ENCODE results near the gene TRAF7. TPM values are rescaled to one million over a fixed set of nuclear protein-coding genes. Genes with fewer than 3 reads are reported as not detected.
"Not testable (repeated sequence)": the region's sequence is repeated elsewhere in the genome, so short reads cannot be mapped to it uniquely, and the experiment has no call there.

The TRAF7 gene
- 10 to 100 TPM; 67.7 to 92.0 TPM for total RNA-seq

DNA sequence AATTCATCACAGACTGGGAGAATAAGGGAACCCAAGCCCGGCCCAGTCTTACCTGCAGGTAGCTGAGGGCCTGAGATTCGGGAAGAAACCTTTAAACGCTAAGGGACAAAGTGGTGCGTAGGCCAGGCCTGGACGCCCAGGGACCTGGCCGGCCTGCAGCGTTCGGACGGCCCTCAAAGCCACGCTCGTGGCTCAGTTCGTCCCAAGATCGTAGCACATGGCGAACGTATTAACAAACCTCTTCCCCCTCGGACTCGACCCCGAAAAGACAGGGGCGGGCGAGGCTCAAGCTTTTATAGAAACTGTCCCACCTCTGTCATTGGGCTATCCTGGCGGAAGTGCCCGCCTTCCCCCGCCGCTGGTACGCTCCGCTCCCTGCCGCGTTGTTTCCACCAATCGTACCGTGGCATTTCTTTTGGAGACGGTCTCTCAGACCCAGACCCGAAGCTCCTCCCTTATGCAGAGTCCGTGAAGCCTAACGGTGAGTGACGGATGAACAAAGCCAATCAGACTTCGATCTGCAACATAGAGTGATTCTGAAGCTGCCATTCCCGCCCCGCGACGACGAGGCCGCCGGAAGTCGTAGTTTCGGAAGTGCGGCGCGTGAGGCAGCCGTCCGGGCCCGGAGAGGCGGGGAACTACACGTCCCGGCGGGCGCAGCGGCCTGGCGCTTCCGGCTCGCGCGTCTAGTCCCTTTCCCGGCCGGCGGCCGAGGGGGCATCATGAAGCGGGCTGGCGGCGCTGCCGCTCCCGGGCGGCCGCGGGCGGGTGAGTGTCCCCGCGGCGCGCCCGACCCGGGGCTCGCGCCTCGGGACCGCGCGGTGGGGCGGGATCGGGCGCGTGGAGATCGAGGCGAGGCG is at the start of gene TRAF7:
TSS of gene TRAF7 (plus strand) at position 692 of the 860 bp plus-strand sequence. CDS start 8,139 bp downstream, outside the sequence.
- peaks cover 31 to 39% of the 10 kb centered on the region in 2 donors for H3K36me3 Mint-ChIP-seq
- DNase-seq (ENCODE audit: low spot score in 2 of 2) (peak; percentile 96 to 99), ATAC-seq (peak; percentile 88 to 96)
- peak within 1 kb of the TSS; percentile 78 to 98 for H3K27ac Mint-ChIP-seq
- no peaks in the 10 kb centered on the region for H3K9me3 Mint-ChIP-seq

DNA sequence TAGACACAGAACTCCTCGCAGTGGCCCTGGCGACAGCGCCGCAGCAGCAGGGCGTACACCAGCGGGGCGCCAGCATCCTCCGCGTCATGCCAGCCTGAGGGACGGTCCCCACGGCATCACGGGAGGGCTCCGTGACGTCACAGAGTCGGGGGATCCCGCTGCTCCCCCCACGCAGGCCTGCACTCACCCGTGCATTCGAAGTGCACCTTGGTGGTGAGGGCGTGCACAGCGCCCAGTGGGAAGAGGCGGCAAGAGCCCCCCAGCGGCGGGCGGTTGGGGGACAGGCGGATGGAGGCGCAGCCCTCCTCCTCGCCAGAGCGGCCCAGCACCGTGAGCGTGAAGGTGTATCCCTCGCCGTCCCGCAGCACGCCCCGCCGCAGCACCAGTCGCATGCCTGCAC is 49.4 kb upstream of the TRAF7 start:
- not testable (repeated sequence) for H3K9me3 Mint-ChIP-seq; H3K36me3 Mint-ChIP-seq; ATAC-seq; DNase-seq (ENCODE audit: low spot score in 2 of 2); H3K27ac Mint-ChIP-seq

DNA sequence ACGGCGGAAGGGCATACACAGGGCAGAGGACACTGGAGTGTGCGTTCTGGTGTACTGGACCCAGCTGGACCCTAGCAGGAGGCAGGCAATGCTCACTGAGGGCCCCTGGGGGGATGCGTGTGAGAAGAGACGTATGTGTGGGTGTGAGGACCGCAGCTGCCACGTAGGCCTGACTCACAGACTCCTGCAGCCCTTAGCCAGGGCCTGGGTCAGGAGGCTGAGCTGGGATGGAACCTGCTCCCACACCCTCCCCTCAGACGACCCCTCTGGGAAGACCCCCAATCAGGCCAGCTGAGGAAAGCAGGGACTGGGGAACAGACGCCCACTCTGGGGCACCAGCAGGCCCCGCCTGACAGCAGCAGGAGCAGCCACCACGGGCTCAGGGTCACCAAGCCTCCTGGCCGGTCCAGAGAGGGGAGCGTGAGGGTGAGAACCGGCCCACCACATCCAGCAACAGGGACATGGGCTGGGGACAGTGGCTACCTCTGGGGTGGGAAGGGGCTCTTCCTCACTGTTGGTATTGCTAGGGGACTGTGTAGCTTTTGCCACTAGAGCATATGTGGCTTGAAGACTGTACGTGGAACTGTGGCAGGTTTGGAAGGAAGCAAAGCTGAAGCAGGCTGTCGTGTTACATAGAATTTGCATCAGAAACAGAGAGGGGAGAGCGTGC is 48.3 kb upstream of the TRAF7 start:
- ATAC-seq; H3K9me3 Mint-ChIP-seq; H3K36me3 Mint-ChIP-seq; DNase-seq (ENCODE audit: low spot score in 2 of 2); H3K27ac Mint-ChIP-seq: not testable (repeated sequence)

DNA sequence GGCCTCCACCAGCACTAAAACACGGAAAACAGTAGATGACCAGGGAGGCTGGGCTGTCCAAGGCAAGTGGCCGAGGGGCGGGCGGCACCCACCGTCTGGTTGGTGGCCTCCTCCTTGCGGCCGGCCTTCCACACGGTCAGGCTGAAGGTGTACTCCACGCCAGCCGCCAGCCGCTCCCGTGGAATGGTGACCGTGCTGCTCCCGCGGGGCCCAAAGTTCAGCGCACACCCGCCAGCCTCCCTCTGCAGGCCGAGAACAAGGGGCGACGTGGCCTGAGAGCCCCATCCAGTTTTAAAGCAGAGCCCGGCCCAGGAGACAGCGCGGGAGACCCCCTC is 47.8 kb upstream of the TRAF7 start:
- not testable (repeated sequence) for H3K36me3 Mint-ChIP-seq

DNA sequence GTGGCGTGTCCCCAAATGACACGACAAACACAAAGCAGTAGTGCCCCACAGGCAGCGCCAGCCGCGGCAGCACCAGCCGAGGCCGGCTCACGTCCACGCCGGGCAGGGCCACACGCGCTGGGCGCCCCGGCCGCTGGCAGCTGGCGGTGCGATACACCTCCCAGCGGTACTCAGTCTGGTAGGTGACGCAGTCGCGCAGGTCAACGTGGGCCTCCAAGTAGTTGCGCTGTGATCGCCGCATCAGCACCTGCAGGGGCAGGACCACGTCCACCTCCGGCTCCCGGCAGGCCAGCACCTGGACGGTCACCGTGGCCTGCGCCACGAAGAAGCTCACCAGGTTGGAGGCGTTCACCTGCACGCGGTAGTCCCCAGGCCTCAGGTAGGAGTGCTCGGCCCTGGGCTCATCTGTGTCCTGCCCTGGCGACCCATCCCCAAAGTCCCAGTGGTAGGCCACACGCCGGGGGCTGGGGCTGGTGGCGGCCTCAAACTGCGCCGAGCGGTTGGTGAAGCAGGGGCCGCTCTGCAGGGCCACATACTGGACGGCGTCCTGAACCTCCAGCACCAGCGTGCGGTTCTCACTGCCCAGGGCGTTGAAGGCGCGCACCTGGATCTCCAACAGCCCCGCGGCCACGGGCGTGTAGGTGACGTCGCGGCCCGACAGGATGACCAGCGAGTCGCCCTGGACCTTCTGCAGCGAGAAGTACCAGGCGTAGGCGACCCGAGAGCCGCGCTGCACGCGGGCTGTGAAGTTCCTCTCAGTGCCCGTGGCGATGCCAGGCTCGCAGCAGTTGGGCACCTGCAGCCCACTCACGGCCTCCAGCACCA is 46.9 kb upstream of the TRAF7 start:
- not testable (repeated sequence) for H3K27ac Mint-ChIP-seq; ATAC-seq; H3K36me3 Mint-ChIP-seq; H3K9me3 Mint-ChIP-seq; DNase-seq (ENCODE audit: low spot score in 2 of 2)

More for the DNA sequence above, 47.8 kb upstream of the TRAF7 start:
- not testable (repeated sequence) for H3K27ac Mint-ChIP-seq; DNase-seq (ENCODE audit: low spot score in 2 of 2); H3K9me3 Mint-ChIP-seq; ATAC-seq

DNA sequence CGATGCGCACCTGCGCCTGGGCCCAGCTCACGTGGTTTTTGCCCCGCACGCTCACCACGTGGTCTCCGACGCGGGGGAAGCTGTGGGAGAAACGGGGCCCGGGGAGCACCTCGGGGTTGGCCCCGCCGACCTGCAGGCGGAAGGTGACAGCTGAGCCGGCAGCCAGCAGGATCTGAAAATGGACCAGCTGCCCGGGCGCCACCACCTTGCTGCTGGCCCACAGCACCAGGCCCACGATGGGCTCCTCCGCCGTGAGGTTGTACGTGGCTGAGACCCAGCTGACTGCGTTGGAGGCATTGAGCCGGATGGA is 46.4 kb upstream of the TRAF7 start:
- ATAC-seq; H3K27ac Mint-ChIP-seq; H3K36me3 Mint-ChIP-seq; DNase-seq (ENCODE audit: low spot score in 2 of 2); H3K9me3 Mint-ChIP-seq: not testable (repeated sequence)

DNA sequence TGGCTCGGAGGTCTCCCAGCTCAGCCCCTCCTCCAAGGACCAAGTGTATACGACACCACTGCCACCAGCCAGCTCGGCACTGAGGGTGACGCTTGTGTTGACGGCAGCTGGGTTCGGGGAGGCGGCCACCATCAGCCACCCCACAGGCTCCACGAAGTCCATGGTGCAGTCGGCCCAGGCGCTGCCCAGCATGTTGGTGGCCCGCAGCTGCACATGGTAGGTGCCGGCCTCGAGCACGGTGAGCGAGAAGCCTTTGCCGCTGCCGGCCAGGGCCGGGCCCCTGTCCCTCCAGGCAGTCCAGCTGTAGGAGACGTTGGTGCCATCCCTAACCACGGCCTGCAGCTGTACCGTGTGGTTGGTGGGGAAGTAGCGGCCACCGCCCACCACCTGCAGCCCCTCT is 45.7 kb upstream of the TRAF7 start:
- not testable (repeated sequence) for ATAC-seq; H3K36me3 Mint-ChIP-seq; H3K9me3 Mint-ChIP-seq; DNase-seq (ENCODE audit: low spot score in 2 of 2); H3K27ac Mint-ChIP-seq

DNA sequence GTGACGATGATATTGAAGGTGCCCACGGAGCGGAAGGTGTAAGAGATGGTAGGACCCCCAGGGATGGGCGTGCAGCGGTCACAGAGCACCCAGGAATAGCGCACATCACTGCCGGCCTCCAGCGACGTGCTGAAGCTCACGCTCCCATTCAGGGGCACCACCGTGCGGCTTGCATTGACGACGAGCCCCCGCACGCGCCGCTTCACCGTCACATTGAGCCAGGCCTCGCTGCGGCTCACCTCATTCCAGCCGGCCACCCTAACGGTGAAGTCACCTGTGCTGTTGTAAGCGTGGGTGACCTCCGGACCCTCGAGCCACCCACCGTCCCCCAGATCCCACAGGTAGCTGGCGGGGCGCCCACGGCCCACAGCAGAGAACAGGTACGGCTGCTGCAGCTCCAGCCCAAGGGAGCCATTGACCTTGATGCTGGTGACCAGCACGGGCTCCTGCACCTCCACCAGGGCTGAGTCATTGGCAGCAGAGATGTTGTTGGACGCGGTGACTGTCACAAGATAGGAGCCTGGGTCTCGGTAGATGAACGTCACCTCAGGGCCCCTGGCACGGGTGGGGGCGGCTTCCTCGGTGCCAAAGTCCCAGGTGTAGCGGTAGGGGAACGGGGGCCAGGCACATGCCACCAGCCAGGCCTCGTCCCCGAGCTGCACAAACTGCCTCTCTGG is 45.1 kb upstream of the TRAF7 start:
- not testable (repeated sequence) for H3K36me3 Mint-ChIP-seq; H3K9me3 Mint-ChIP-seq; DNase-seq (ENCODE audit: low spot score in 2 of 2); ATAC-seq; H3K27ac Mint-ChIP-seq

DNA sequence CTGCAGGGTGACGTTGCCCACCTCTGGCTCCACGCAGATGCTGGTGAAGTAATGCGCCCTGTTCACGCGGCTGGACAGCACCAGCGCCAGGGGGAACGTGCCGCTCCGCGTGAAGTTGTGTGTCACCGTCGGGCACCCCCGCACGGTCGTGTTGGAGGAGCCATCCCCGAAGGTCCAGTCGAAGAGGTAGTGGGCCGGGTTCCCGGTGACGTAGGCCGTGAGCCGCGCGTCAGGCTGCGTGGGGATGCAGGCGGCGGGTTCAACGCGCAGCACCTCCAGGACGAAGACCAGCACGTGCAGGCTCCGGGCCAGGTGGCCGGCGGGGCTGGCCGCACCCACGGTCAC is 44.6 kb upstream of the TRAF7 start:
- ATAC-seq; DNase-seq (ENCODE audit: low spot score in 2 of 2); H3K36me3 Mint-ChIP-seq: not testable (repeated sequence)

DNA sequence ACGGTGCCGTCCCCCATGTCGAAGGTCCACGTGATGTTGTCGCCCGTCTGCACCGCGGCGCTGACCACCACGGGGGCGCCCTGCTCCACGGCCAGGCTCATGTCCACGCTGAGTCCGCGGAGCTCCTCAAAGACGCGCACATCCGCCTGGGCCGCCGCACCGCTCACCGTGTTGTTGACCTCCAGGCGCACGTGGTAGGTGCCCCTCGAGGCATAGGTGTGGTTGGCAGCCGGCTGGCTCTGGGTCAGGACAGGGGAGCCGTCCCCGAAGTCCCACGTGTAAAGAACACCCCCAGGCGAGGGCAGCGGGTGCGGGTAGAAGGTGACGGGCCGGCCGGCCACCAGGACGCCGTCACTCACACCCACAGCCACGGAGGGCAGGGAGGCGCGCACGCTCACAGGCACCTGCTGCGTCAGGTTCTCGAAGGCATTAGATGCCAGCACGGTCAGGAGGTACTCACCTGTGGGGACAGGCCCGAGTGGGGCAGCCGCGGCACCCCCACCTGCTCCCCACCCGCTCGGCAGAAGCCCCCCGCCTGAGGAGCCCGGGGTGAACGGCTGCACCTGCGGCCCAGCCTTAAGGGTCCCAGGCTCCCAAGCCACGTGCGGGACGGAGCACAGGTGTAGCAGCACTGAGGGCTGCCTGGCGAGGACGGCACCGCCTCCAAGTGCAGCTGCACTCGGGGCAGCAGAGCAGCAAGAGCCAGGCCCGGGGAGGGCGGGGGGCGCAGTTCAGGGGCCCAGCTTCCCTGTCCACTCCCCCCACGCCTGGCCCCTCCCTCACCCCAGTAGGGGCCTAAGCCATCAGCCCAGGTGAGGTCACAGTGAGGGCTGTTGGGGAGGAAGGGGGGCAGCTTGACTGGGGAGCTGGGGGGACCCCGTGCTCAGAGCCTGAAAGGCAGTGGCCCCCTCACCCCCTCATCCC is 43.9 kb upstream of the TRAF7 start:
- DNase-seq (ENCODE audit: low spot score in 2 of 2); H3K27ac Mint-ChIP-seq; H3K36me3 Mint-ChIP-seq; ATAC-seq; H3K9me3 Mint-ChIP-seq: not testable (repeated sequence)

More for the DNA sequence above, 44.6 kb upstream of the TRAF7 start:
- not testable (repeated sequence) for H3K9me3 Mint-ChIP-seq, H3K27ac Mint-ChIP-seq

DNA sequence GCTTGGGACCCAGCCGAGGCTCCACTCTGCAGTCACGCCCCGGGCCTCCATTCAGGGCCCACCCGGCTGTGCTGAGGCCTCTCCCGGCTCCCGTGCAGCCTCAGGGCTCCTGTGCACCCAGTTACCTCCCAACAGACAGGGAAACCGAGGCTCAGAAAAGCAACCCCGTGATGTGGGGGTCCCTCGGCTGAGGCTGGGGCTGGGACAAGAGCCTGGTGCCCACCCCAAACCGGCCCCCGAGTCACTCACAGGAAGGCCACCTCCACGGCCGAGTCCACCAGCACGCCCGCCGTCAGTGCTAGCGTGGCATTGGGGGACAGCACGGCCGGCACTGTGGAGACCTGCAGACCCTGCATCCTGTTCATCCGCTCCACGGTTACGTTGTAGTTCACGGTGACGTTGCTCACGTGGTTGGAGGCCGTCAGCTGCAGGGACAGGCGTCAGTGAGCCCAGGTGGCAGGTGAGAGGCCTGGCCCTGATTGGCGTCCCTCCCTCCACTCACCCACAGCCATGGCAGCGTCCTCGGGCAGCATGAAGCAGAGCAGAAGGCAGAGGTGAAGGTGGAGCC is 43.0 kb upstream of the TRAF7 start:
- not testable (repeated sequence) for H3K27ac Mint-ChIP-seq; H3K36me3 Mint-ChIP-seq; H3K9me3 Mint-ChIP-seq; ATAC-seq; DNase-seq (ENCODE audit: low spot score in 2 of 2)

DNA sequence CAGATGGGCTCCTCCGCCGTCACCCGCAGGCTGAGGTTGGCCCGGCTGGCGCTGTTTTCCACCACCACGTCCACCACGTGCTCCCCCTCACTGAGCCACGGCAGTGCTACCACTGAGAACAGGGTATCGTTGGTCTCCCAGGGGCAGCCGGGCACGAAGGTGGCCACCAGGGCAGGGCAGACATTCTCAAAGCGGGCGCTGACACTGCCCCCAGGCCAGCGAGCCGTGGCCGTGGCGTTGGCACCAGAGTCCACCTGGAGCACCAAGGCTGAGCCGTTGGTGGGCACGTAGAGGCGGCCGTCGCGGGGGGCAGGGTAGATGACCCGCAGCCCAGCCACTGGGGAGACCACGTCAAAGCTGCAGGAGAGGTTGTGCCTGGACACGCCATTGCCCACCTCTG is 41.4 kb upstream of the TRAF7 start:
- not testable (repeated sequence) for ATAC-seq; H3K9me3 Mint-ChIP-seq; DNase-seq (ENCODE audit: low spot score in 2 of 2); H3K27ac Mint-ChIP-seq; H3K36me3 Mint-ChIP-seq

DNA sequence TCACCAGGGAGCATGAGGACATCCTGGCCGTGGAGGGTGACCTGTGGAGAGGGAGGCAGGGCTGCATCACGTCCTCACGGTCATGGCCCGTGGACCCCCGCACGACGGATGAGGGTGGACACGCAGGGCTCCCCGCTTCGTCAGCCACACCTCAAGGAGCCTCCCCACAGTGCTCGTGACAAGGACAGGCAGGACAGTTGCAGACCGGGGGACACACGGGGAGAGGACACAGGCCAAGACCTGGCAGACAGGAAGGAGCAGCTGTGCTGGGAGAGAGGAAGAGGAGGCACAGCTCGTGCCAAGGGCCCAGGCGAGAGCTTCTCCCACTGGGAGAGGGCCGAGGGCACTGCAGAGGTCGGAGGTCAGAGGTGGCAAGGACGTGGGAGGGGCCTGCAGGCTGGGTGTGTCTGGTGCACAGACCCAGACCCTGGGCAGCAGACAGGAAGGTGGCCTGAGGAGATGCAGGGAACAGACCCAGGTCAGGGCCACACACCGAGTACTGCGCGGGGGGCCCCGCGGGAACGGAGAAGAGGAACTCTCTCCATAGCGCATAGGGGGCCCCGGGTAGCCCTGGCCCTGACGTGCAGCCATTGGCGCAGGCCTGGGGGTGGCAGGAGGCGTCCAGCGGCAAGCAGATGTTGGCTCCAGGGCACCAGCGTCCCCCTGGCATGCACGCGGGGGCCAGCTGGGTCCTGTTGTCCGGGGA is 40.5 kb upstream of the TRAF7 start:
- not testable (repeated sequence) for ATAC-seq; DNase-seq (ENCODE audit: low spot score in 2 of 2); H3K27ac Mint-ChIP-seq; H3K9me3 Mint-ChIP-seq; H3K36me3 Mint-ChIP-seq

DNA sequence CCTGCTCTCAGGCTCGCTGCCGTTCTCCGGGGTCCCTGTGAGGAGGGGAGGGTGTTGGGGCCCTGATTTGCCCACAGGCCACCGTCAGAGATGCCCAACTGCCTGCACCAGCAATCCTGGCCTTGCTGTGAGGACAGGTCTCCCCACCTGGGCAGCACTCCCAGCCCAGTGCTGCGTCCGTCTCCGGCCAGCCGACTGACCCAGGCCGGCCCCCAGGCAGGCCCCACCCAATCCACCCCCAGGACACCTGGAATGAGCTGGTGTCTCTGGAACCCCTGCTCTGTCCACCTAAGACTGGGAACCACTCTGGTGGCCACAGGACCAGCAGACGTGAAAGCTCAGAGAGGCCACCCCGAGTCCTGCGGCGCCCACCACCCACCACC is 40.0 kb upstream of the TRAF7 start:
- Mint-ChIP-seq H3K9me3 (no peaks in the 10 kb centered on the region), H3K36me3 (no peaks in the 10 kb centered on the region), H3K27ac (no peak overlapping the region)
- DNase-seq (ENCODE audit: low spot score in 2 of 2), result no peak
- no peak for ATAC-seq

DNA sequence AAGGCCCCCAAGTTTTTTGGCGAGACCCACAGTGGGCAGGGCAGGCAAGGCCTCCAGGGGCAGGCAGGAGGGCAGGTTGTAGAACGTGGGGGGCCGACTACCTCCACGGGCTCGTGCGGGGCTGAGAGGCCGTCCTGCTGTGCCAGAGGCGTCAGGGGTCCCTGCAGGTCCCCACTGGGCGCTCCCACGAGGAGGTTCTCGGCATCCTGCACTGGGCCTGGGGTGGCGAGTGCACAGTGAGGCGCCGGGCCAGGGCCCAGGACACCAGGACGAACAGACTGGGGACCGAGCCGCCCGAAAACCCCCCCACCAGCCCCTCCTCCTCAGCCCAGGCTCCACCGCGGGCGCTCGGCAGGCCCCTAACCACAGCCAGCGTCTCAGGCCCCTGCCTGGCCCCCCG is 39.2 kb upstream of the TRAF7 start:
- H3K9me3 Mint-ChIP-seq; H3K27ac Mint-ChIP-seq; ATAC-seq; DNase-seq (ENCODE audit: low spot score in 2 of 2); H3K36me3 Mint-ChIP-seq: not testable (repeated sequence)
